ENCODE data around the gene KLHL29.

DNA sequence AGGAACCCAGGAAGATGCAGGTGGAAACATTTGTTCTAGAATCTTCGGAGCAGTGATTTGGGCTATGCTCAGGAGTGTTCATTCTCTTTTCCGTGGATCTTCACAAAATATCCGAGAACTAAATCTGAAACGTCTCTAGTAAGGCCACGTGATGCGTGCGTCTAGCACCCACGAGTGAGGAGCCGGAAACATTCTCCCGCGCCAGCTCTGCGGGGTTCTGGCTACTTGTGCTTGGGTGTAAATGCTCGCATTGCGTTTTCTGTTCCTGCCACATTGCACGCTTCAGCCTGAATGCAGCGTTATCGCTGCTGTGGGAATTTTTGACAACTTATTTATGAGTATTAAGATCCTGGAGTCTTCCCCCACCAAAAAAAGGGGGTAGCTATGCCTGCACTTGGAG lies 71.4 kb downstream of the KLHL29 start:
- TF ChIP-seq, protein P1, sequence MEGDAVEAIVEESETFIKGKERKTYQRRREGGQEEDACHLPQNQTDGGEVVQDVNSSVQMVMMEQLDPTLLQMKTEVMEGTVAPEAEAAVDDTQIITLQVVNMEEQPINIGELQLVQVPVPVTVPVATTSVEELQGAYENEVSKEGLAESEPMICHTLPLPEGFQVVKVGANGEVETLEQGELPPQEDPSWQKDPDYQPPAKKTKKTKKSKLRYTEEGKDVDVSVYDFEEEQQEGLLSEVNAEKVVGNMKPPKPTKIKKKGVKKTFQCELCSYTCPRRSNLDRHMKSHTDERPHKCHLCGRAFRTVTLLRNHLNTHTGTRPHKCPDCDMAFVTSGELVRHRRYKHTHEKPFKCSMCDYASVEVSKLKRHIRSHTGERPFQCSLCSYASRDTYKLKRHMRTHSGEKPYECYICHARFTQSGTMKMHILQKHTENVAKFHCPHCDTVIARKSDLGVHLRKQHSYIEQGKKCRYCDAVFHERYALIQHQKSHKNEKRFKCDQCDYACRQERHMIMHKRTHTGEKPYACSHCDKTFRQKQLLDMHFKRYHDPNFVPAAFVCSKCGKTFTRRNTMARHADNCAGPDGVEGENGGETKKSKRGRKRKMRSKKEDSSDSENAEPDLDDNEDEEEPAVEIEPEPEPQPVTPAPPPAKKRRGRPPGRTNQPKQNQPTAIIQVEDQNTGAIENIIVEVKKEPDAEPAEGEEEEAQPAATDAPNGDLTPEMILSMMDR (IDR thresholded peaks at IDR 0.05): no peak
- no peak for TF ChIP-seq POLR2A (IDR thresholded peaks at IDR 0.05)

All from thyroid gland (tissue), 4 donors.